ENCODE data around the gene NEGR1. TPM values are rescaled to one million over a fixed set of nuclear protein-coding genes. Genes with fewer than 3 reads are reported as not detected.

NEGR1 gene
- total and polyA plus RNA-seq, 11 donors, result 1.7 to 11.3 (median 6.8) TPM

- H3K27ac ChIP-seq, result no peak overlapping the region
- WGBS, 4 donors, result 12 to 24% (median 21%) methylated on average over 1 of the region's 1 CpG
- peaks cover 0 to 19% (median 0%) of the 10 kb centered on the region in 12 donors for H3K4me1 ChIP-seq
- no peaks in the 10 kb centered on the region for H3K27me3 ChIP-seq
- intact Hi-C loops (cut with DNase I), result no loop called here
- TF ChIP-seq, protein P1, sequence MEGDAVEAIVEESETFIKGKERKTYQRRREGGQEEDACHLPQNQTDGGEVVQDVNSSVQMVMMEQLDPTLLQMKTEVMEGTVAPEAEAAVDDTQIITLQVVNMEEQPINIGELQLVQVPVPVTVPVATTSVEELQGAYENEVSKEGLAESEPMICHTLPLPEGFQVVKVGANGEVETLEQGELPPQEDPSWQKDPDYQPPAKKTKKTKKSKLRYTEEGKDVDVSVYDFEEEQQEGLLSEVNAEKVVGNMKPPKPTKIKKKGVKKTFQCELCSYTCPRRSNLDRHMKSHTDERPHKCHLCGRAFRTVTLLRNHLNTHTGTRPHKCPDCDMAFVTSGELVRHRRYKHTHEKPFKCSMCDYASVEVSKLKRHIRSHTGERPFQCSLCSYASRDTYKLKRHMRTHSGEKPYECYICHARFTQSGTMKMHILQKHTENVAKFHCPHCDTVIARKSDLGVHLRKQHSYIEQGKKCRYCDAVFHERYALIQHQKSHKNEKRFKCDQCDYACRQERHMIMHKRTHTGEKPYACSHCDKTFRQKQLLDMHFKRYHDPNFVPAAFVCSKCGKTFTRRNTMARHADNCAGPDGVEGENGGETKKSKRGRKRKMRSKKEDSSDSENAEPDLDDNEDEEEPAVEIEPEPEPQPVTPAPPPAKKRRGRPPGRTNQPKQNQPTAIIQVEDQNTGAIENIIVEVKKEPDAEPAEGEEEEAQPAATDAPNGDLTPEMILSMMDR (IDR thresholded peaks at IDR 0.05), result no peak
- H3K4me3 ChIP-seq, result no peak overlapping the region
- DNase-seq, result no peak
- H3K9me3 ChIP-seq, result no peaks in the 10 kb centered on the region
- no peaks in the 10 kb centered on the region for H3K36me3 ChIP-seq
- ATAC-seq, result no peak
Observed at GRCh38 chr1:71788113-71788512, 494.2 kb downstream of the NEGR1 start.

GRCh38 chr1:71787699-71788098, 494.6 kb downstream of the NEGR1 start:
- Histone ChIP-seq H3K9me3 (no peaks in the 10 kb centered on the region), H3K27me3 (no peaks in the 10 kb centered on the region), H3K4me1 (peaks cover 0 to 19% (median 0%) of the 10 kb centered on the region in 12 donors), H3K4me3 (no peak overlapping the region), H3K36me3 (no peaks in the 10 kb centered on the region), H3K27ac (no peak overlapping the region)
- 57 to 88% (median 69%) methylated on average over 1 of the region's 1 CpG for WGBS, 4 donors
- no peak for TF ChIP-seq POLR2A (IDR thresholded peaks at IDR 0.05)
- TF ChIP-seq, protein P1 (IDR thresholded peaks at IDR 0.05), result no peak
- ATAC-seq, result no peak
- no peak for DNase-seq
- intact Hi-C loops (cut with DNase I), result no loop called here

DNA sequence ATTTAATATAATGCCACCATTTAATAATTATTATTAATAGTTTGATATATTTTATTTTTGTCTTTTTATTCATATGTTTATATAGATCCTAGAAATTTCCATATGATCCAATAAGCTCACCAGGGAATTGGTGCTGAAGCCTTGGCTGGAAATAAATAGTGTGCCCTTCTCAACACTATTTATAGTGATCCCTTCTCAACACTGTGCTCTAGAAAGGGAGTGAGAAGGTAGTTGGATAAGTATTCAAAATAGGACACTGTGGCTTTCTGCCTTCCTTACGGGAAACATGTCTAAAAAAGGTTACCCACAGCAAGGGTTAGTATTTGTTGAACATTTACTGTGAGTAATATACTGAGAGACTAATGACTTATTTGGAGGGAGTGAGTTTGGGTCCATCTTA, 496.1 kb downstream of the NEGR1 start:
- no peaks in the 10 kb centered on the region for H3K9me3 ChIP-seq
- H3K27me3 ChIP-seq, result no peaks in the 10 kb centered on the region
- 45 to 76% (median 54%) methylated on average over 1 of the region's 1 CpG for WGBS, 4 donors
- peaks cover 0 to 19% (median 0%) of the 10 kb centered on the region in 12 donors for H3K4me1 ChIP-seq
- H3K4me3 ChIP-seq, result no peak overlapping the region
- DNase-seq, result no peak
- H3K27ac ChIP-seq, result no peak overlapping the region
- peak; percentile 61 to 86 (median 83) for ATAC-seq
- no peaks in the 10 kb centered on the region for H3K36me3 ChIP-seq
- TF ChIP-seq POLR2A (IDR thresholded peaks at IDR 0.05), result no peak
- TF ChIP-seq, protein P1 (IDR thresholded peaks at IDR 0.05), result no peak
- intact Hi-C loops (cut with DNase I), result no loop called here

- ATAC-seq (peak in 2 of 4 donors; percentile 26 to 47), DNase-seq (no peak)
- H3K9me3 ChIP-seq, result no peaks in the 10 kb centered on the region
- no peak overlapping the region for H3K4me3 ChIP-seq
- intact Hi-C loops (cut with DNase I), result no loop called here
- no peaks in the 10 kb centered on the region for H3K27me3 ChIP-seq
- no peak overlapping the region for H3K27ac ChIP-seq
- TF ChIP-seq POLR2A (IDR thresholded peaks at IDR 0.05), result no peak
- TF ChIP-seq, protein P1 (IDR thresholded peaks at IDR 0.05), result no peak
- H3K36me3 ChIP-seq, result no peaks in the 10 kb centered on the region
- H3K4me1 ChIP-seq, result peaks cover 0 to 19% (median 0%) of the 10 kb centered on the region in 12 donors
Observed at GRCh38 chr1:71785450-71785849, 496.9 kb downstream of the NEGR1 start.

Measured in heart left ventricle (tissue), 16 donors.